Measurements from ENCODE around the gene GP1BB. TPM values are rescaled to one million over a fixed set of nuclear protein-coding genes. Genes with fewer than 3 reads are reported as not detected.

GP1BB gene
- total RNA-seq, 1 donor: 1.8 TPM

GRCh38 chr22:19686946-19687345 is 36.4 kb upstream of the GP1BB start:
- Histone ChIP-seq H3K36me3 (ENCODE audit: insufficient read depth, low read length) (no peaks in the 10 kb centered on the region), H2AFZ (ENCODE audit: low read length) (no peak overlapping the region), H3K4me2 (ENCODE audit: insufficient read depth, low read length) (no peak overlapping the region), H3K79me2 (ENCODE audit: insufficient read depth, low read length) (no peaks in the 10 kb centered on the region), H3K27ac (ENCODE audit: low read depth, low read length) (no peak overlapping the region), H3K27me3 (ENCODE audit: insufficient read depth, low read length) (peaks cover 37% of the 10 kb centered on the region), H3K4me3 (ENCODE audit: insufficient read depth, low read length) (no peak overlapping the region), H3K4me1 (ENCODE audit: insufficient read depth, low read length) (peaks cover 1% of the 10 kb centered on the region), H4K20me1 (ENCODE audit: insufficient read depth, low read length) (no peaks in the 10 kb centered on the region), H3K9me3 (ENCODE audit: low read depth, low read length) (no peaks in the 10 kb centered on the region)
- no peak for TF ChIP-seq CTCF (IDR thresholded peaks at IDR 0.05; ENCODE audit: extremely low read depth, low read depth, low read length)
- peak; percentile 65 for DNase-seq (ENCODE audit: insufficient read length, low spot score, missing footprints)

GRCh38 chr22:19687561-19688300 is 35.6 kb upstream of the GP1BB start:
- no peaks in the 10 kb centered on the region for H3K9me3 ChIP-seq (ENCODE audit: low read depth, low read length)
- no peak for TF ChIP-seq CTCF (IDR thresholded peaks at IDR 0.05; ENCODE audit: extremely low read depth, low read depth, low read length)
- DNase-seq (ENCODE audit: insufficient read length, low spot score, missing footprints): peak; percentile 50

GRCh38 chr22:19688301-19689290 is 34.7 kb upstream of the GP1BB start:
- DNase-seq (ENCODE audit: insufficient read length, low spot score, missing footprints): peak; percentile 68
- no peaks in the 10 kb centered on the region for H3K79me2 ChIP-seq (ENCODE audit: insufficient read depth, low read length)
- H3K27ac ChIP-seq (ENCODE audit: low read depth, low read length): no peak overlapping the region
- H3K4me1 ChIP-seq (ENCODE audit: insufficient read depth, low read length): peaks cover 4% of the 10 kb centered on the region
- H3K4me3 ChIP-seq (ENCODE audit: insufficient read depth, low read length): no peak overlapping the region
- no peaks in the 10 kb centered on the region for H4K20me1 ChIP-seq (ENCODE audit: insufficient read depth, low read length)
- peaks cover 27% of the 10 kb centered on the region for H3K27me3 ChIP-seq (ENCODE audit: insufficient read depth, low read length)
- no peak overlapping the region for H3K4me2 ChIP-seq (ENCODE audit: insufficient read depth, low read length)
- no peaks in the 10 kb centered on the region for H3K36me3 ChIP-seq (ENCODE audit: insufficient read depth, low read length)
- H3K9me3 ChIP-seq (ENCODE audit: low read depth, low read length): no peaks in the 10 kb centered on the region
- H2AFZ ChIP-seq (ENCODE audit: low read length): no peak overlapping the region
- TF ChIP-seq CTCF (IDR thresholded peaks at IDR 0.05; ENCODE audit: extremely low read depth, low read depth, low read length): no peak

More at GRCh38 chr22:19687561-19688300, 35.6 kb upstream of the GP1BB start:
- H3K36me3 ChIP-seq (ENCODE audit: insufficient read depth, low read length): no peaks in the 10 kb centered on the region
- no peak overlapping the region for H2AFZ ChIP-seq (ENCODE audit: low read length)
- H3K27me3 ChIP-seq (ENCODE audit: insufficient read depth, low read length): peaks cover 31% of the 10 kb centered on the region
- no peak overlapping the region for H3K27ac ChIP-seq (ENCODE audit: low read depth, low read length)
- H3K4me3 ChIP-seq (ENCODE audit: insufficient read depth, low read length): no peak overlapping the region
- H4K20me1 ChIP-seq (ENCODE audit: insufficient read depth, low read length): no peaks in the 10 kb centered on the region
- peaks cover 4% of the 10 kb centered on the region for H3K4me1 ChIP-seq (ENCODE audit: insufficient read depth, low read length)
- H3K79me2 ChIP-seq (ENCODE audit: insufficient read depth, low read length): no peaks in the 10 kb centered on the region
- H3K4me2 ChIP-seq (ENCODE audit: insufficient read depth, low read length): no peak overlapping the region

GRCh38 chr22:19689408-19689807 is 33.9 kb upstream of the GP1BB start:
- TF ChIP-seq CTCF (IDR thresholded peaks at IDR 0.05; ENCODE audit: extremely low read depth, low read depth, low read length): no peak
- Histone ChIP-seq H3K27me3 (ENCODE audit: insufficient read depth, low read length) (peaks cover 23% of the 10 kb centered on the region), H4K20me1 (ENCODE audit: insufficient read depth, low read length) (no peaks in the 10 kb centered on the region), H3K79me2 (ENCODE audit: insufficient read depth, low read length) (no peaks in the 10 kb centered on the region), H2AFZ (ENCODE audit: low read length) (peak overlapping the region; percentile 35), H3K4me1 (ENCODE audit: insufficient read depth, low read length) (peaks cover 4% of the 10 kb centered on the region), H3K27ac (ENCODE audit: low read depth, low read length) (no peak overlapping the region), H3K9me3 (ENCODE audit: low read depth, low read length) (no peaks in the 10 kb centered on the region), H3K36me3 (ENCODE audit: insufficient read depth, low read length) (no peaks in the 10 kb centered on the region), H3K4me3 (ENCODE audit: insufficient read depth, low read length) (no peak overlapping the region), H3K4me2 (ENCODE audit: insufficient read depth, low read length) (no peak overlapping the region)
- DNase-seq (ENCODE audit: insufficient read length, low spot score, missing footprints): peak; percentile 62
